HG03108 (cell line): ENCODE data around the gene GAMT.

ENCODE experiments used
- ATAC-seq: cut with Tn5 transposase; IDR thresholded peaks from one replicate; pipeline ENCODE4 v1.9.1; 2021; ENCODE audit warnings: moderate library complexity; ENCODE audit not compliant: unreplicated experiment

Gene GAMT

DNA sequence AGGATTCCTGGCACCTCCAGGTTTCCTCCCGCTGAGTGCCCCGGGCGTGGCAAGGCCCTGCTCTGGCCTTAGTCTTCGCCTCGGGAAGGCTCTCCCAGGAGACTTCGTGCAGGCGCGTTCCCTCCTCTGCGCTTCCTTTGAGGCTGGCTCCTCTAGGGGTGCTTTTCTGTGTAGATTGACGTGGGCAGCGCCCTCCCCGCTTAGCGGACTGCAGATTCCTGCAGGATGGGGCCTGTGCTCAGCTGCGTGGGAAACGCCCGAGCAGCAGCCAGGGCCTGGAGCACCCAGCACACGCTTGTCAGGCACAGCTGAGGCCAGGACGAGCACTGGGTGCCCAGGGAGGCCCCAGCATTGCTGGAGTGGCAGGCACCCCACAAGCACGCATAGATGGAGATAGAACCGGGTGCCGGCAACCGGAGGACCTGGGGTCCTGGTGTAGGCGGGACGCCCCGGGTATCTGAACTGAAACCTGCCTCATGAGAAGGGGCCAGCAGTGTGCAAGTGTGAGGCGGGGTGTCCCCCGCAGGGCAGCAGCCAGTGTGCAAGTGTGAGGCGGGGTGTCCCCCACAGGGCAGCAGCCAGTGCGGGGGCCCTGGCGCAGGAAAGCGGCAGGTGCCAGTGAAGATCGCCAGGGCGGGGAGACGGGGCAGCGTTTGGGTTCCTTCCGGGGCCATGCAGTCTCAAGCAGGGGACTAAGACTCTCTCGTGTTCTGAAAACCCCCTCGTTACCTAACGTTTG is 14.2 kb downstream of the GAMT start:
- ATAC-seq: no peak

DNA sequence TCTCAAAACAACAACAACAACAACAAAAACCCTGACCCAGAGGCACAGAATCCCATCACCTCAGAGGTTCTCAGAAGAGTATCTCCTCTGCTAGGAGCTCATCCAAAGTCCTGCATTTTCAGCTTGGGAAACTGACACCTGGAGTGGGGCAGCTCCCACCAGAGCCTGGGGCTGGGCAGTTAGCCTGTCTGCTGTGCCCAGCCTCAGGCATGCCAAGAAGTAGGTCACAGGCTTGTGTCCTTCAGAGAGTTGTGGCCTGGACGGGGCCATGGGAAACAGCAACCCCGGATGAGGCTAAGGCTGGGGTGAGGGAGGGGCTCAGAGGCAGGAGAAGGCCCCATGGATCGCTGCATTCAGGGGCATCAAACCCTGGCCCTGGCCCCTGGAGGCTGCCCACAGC is 15.5 kb downstream of the GAMT start:
- ATAC-seq: no peak

DNA sequence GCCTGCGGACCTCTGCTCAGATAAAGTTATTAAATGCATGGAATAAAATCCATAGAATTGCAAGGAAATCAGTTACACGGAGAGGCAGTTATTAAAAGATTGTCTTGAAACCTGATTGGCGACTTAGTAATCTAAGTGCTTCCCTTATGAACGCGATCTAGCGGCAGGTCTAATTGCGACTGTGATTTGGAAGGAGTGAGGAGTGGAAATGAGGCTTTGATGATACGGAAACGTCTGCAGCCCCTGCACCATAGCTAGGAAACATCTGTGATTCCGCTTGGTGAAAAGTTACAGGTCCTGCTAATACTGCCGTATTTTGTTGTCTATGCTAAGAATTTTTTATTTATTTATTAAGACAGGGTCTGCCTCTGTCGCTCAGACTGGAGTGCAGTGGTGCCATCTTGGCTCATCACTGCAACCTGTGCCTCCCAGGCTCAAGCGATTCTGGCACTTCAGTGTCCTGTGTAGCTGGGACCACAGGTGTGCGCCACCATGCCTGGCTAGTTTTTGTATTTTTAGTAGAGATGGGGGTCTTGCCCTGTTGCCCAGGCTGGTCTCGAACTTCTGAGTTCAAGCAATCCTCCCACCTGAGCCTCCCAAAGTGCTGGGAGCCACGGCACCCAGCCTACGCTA is 16.7 kb downstream of the GAMT start:
- no peak for ATAC-seq

DNA sequence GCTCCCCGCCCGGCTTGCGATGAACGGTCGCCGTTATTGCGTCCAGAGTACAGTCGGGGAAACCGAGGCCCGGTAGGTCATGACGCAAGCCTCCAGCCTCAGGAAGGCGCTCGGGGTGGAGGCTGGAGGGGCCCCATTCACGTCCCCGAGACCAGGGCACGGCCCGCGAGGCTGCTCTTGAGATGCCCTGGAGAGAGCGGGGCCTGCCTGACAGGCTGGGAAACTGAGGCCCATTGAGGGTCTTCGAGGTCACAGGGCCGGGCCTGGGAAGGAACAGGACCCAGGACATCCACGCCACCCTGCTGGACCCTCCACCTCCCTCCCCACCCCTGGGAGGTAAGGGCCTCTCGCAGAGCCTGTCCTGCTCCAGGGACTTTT is 17.3 kb downstream of the GAMT start:
- peak; percentile 1 for ATAC-seq

DNA sequence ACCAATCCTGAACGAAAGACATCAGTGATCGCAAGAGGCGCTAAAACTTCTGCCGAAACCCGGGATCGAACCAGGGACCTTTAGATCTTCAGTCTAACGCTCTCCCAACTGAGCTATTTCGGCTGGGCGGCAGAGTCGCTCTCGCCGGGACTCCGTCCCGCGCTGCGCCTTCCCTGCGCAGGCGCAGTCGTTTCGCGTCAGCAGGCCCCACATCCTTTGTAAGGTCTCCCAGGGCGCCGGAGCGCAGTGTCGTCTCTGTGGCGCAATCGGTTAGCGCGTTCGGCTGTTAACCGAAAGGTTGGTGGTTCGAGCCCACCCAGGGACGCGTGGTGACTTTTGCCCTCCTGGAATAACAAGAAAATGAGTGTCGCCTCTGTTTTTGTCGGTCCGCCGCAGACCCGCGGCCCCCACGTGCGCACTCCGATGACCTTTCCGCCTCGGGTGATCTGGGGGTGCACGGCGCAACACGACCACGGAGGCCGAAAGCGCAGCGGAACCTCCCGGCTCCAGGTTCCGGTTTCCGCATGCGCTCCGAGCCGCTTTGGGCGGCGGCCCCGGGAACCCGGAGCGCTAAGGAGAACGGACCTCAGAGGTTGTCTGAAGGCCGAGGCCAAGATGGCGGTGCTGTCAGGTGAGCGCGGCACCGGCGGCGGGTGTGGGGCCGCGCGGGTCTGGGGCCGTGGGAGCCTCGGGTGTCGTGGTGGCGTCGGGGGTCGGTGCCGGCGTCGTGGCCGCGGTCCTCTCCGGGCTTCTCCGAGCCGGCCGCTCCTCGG is 17.8 kb downstream of the GAMT start, which contains the start of gene NDUFS7:
TSS of gene NDUFS7 (plus strand) at position 596 of the 773 bp plus-strand sequence. CDS start at position 616, 20 bp downstream.
- ATAC-seq: peak; percentile 58

DNA sequence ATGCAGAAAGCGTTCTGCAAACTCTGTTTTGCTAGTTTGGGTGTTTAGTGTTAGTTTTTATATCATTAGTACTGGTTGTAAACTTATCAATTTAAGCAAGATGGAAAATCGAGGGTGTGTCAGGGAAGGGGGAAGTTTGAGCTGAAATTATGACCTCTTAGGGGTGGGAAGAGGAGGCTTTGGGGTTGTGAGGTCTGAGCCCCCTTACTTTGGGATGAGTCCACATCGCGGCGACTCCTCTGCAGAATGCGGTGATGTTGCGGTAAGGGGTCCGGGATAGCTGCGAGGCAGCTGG is 18.4 kb downstream of the GAMT start:
- ATAC-seq: no peak

DNA sequence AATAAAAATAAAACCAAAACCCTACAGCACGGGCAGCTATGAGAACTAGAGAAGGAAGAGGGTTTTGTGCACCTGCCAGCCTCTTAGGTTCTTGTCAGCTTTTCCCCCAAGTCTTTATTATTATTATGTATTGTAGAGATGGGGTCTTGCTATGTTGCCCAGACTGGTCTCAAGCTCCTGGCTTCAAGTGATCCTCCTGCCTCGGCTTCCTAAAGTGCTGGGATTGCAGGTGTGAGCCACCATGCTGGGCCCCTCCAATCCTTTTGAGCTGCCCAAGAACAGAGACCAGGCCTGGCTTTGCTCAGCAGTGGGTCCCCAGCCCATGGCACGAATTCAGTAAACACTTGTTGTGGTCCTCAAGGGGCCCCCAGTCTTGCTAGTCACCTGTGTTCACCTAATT is 19.1 kb downstream of the GAMT start:
- no peak for ATAC-seq

DNA sequence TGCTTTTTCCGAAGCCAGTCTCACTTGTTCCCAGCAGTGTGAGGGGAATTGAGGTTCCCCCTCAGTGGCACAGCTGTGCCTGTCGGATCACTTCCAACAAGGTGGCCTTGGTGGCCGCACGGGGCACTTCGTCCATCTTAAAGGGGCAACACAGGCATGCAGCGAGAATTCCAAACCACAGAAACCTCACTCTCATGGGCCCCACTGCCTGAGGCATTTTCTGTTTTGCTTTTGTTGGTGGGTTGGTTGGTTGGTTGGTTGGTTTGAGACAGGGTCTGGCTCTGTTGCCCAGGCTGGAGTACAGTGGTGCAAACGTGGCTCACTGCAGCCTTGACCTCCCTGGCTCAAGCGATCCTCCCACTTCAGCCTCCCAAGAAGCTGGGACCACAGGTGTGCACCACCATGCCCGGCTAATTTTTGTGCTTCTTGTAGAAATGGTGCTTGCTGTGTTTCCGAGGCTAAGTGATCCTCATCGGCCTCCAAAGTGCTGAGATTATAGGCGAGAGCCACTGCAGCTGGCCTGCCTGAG is 21.3 kb downstream of the GAMT start:
- no peak for ATAC-seq

DNA sequence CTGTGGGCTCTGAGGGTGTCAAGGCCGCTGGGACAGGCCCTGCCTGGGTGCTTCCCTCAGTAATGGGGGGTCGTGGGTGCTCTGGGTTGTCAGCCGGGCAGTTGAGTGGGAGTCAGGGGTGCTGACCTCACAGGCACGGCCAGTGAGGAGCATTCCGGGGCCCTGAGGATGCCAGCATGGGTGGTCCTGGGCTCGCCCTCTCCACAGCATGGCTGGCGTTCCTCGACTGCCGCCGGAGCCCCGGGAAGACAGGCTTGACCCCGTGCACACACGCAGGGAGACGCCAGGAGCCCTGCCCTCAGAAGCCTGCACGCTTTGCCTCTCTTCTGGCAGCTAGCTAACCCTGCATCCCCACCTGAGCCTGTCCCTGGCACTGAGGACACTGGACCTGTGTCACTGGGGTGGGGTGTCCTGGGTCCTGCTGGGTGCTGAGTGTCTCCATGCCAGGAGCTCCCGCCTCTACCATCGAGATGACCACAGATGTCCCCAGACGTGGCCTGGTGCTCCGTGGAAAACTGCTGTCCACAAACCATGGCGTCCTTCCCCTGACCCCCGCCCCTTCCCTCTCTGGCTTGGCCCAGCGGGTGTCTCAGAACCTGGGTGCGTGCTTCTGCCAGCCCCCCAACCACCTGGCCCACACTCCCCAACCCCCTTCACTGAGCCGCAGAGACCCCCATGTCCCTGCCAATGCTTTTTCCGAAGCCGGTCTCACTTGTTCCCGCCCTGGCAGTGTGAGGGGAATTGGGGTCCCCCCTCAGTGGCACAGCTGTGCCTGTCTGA is 22.0 kb downstream of the GAMT start:
- ATAC-seq: no peak

DNA sequence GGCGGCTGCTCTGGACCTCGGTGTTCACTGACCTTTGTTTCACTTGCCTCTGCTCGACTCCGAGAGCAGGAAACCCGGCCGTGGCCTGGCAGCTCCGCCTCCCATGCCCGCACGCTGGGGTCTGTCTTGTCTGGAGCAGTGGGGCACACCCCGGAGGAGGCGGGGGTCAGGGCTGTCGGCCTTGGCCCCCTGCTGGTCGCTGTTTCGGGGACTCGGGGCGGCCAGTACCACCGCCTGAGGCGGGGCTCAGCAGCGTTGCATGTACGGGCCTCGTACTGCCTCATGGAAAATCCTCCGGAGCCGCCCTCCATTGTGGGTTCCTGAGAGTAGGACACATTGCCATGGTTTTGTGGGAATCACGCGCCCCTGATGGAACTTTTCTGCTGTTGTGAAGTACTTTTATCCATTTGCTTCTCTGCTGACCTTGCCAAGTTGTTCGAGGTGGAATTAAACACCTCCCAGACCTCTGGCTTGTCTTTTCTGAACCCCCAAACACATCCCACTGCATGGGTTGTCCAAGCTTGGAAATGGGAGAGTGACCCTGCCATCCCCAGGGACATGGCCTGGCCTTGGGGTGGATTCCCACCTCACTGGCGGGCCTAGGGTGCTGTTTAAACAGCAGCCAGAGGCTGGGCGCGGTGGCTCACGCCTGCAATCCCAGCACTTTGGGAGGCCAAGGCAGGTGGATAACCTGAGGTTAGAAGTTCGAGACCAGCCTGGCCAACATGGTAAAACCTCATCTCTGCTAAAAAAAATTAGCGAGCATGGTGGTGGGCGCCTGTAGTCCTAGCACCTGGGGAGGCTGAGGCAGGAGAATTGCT is 23.2 kb downstream of the GAMT start:
- ATAC-seq: no peak

DNA sequence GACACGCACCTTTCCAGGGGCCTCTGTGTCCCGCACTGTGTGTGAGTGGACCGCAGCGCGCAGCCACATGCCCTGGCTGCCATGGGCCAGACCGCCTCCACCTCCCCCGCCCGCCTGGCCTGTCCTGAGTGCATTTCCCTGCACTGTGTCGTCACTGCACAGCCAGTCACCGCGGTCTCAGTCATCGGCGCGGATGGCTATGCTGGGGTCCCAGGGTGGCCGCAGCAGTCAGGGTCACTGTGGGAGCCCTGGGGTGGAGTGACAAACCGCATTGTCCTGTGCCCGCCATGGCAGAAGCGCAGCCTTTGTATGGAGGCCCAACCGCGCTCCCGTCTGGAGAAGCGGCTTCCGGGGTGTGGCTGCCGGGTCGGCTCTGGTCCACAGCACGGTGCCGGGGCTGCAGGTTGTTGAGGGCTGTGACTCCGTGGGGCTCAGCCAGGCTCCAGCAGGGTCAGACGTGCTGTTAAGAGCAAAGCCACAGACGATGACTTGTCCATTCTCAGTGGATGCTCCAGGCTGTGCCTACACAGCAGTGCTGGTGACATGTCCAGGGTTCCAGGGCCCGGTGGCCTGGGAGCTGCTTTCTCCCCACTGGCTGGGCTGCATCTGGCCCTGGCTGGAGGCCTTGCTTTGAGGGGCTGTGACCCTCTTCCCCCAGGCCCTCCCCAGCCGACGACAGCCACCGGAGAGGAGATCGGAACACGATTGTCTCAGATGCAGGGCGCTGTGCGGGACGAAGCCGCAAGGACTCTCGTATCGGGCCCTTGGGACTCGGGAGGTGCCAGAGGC is 24.0 kb downstream of the GAMT start:
- ATAC-seq: no peak

DNA sequence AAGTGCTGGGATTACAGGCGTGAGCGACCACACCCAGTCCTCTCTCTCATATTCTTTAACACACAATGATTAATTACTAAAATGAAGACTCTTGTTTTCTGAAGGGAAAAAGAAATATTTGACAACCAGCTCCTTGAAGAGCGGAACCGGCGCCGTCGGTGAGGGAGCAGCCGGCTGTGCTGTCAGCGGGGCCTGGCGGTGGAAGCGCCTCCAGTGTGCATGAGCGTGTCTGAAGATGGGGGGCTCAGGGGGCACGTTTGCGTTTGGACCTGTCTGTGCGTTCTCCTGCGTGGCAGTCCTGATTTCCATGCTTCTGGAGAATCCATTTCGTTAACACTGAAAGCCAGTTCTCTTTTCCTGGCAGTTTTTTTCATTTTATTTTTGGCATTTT is 24.9 kb downstream of the GAMT start:
- no peak for ATAC-seq

DNA sequence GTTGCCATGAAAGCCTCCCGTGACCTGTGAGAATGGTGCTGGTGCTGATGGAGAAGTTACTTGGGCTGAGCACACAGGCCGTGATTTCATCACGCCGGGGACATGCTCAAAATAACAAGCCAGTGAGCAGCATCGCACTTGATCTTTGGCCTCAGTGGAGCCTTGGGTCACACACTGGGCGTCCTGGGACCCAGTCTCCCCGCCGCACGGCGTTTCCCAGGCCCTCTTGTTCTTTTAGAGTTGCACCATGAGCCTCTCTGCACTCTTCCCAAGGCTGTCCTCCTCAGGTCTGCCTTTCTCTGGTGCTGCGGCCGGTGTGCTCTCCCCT is 27.1 kb downstream of the GAMT start:
- no peak for ATAC-seq

DNA sequence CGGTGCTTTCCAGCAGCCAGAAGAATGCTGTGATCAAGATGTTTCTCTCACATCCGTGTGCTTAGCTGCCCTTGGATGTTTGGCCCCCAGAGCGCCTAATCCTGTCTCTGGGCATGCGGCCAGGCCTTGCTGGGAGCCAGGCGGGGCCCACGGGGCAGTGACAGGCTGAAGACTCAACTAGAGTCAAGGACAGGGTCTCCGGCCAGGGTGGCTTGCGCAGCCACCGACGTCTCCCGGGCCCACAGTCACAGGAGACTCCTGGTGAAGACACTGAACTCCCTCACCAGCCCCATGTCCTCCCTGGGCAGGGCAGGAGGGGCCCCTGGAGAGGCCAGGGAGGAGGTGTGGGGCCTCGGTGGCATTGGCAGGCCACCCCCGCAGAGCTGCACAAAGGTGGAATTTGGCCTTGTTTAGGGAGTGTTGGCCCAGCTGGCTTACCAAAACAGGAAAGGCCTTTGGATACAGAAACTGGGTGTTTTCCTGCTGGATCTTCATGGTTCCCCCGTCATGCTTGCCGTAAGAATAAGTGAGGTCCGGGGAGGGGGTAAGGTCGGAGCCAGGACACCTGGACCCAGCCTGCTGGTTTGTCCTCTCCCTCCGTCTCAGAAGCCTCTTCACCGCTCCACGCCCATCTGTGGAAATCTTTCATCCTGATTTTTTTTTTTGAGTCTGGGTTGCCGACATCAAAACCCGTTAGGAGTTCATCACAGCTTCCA is 27.6 kb downstream of the GAMT start:
- ATAC-seq: no peak

DNA sequence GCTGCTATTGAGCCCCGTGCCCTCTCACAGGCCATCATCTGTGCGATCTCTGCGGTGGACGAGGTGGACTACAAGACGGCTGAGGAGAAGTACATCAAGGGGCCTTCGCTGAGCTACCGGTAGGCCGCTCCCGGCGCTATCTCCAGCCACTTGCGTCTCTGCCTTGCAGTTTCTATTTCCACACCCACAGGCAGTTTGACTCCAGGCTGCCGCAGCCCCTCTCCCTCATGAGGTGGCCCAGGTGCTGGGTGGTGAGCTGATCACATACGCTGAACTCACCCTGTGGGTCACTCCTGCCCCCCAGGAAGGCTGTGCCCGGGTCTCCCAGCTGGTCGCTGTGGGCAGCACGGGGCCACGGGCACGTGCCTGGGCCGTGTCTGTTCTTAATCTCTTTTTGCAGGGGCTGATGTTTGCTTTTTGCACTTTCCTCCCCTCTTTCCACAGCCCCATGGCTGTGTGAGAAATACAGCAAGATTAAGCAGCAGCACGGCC is 28.3 kb downstream of the GAMT start:
- no peak for ATAC-seq

DNA sequence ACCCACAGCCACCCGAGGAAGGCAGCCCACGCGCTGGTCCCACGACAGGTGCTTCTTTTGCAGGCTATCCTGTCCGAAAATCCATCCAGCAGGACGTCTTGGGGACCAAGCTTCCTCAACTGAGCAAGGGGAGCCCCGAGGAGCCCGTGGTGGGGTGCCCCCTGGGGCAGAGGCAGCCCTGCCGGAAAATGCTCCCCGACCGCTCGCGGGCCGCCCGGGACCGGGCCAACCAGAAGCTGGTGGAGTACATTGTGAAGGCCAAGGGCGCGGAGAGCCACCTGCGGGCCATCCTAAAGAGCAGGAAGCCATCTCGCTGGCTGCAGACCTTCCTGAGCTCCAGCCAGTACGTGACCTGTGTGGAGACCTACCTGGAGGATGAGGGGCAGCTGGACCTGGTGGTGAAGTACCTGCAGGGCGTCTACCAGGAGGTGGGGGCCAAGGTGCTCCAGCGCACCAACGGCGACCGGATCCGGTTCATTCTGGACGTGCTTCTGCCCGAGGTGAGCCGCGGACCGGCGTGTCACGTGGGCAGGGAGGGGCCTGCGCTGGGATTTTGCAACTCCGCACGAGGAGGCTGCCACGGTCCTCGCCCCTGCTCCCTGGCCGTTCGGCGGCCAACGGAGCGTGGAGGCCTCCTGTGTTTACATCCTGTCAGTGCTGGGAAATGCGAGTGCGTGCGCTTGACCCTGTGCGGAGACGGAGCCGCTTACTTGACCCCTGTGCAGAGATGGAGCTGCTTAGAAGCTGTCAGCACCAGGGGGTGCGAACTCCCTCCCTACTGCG is 30.6 kb downstream of the GAMT start:
- no peak for ATAC-seq

DNA sequence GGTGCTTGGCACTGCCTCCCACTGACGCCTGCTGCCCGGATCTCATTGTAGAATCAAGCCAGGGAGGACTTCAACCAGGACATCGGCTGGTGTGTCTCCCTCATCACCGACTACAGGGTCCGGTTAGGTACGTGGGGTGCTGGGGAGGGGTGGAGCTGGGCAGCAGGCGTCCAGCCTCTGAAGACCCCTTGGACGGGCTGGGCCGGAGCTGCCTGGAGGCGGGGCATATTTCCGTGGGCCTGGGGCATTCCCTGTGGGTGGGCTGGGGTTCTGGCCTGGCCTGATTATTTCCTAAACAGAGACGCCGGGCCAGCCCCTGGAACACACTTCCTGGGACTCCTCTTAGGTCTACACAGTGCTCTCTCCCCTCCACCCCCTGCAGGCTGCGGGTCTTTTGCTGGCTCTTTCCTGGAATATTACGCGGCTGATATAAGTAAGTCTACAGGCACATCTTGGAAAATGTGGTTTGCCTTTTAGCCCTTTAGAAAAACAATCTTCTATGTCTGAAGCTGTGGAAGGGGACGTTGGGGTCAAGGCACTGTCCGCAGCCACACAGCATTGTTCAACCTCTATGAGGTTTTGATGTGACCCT is 32.0 kb downstream of the GAMT start:
- no peak for ATAC-seq
